Measurements from ENCODE around the gene ASIC1.
"Not testable (repeated sequence)": the region's sequence is repeated elsewhere in the genome, so short reads cannot be mapped to it uniquely, and the experiment has no call there.

ASIC1 gene

DNA sequence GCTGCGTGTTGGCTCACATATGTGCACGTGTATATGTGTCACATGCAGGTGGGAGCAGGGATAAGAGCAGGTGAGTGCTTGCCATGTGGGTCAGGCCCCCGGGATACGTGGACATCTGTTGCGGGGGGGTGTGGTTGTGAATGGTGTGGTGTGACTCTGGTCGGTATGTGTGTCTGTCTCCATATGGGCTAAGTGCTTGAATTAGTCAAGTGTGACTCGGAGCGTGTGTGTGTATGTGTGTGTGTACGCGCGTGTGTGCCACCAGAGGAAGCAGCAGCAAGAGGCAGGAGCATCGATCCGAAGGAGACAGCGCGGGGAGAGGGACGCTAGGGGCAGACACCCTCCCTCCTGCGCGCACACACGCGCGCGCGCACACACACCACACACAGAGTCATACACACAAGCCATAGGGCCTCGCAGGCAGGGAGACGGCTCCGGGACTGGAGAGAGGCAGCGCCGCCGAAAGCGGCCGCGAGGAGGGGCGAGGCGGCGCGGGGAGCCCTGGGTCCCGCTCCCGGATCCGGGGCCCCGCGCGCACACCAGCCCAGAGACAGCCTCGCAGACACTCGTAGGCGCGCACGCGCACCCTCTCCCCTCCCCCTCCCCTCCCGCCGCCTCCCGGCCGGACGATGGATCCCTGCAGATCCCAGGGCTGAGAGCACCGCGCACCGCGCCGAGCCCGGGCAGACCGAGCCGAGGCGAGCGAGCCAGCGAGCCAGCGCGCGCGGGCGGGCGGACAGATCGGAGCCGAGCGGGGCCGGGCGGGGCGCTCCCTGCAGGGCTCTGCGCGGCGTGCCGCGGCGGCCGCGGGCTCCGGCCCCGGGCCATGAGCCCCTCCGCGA lies at the start of gene ASIC1:
Gene ASIC1 (plus strand): TSS at position 597 of the 842 bp plus-strand sequence. CDS start 1,171 bp downstream, outside the sequence.
- peak; percentile 61 for DNase-seq

DNA sequence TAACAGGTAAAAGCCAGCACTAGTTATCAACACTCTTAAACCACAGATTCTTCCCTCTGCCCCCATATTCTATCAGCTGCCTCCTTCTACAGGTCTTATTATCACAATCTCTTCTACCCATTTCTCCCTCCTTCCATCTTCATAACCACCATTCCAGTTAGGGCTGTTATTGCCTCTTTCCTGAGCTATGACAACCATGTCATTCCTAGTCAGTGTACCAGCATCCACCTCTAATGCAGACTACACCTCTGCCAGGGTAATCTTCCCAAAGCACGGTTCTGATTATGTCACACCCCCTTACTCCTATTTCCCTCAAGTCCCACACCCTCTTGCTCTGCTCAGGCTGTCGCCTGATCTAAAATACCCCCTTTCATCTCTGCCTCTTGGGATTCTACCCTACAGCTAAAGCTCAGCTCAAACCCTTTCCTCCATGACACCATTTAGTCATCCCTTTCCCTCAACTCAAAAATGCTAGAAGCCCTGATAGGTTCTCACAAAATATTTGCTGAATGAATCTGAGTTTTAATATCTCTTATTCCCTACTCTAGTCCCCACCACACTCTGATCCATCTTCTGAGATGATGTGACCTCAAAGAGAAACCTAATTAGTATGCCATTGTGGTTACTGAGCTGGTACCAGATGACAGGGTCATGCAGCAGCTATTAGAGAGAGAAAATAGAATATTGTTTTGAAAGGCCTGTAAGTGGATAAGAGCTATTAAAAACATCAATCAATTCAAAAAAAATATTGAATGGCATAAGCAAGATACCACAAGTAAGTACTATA lies 43.8 kb upstream of the ASIC1 start:
- DNase-seq = no peak

DNA sequence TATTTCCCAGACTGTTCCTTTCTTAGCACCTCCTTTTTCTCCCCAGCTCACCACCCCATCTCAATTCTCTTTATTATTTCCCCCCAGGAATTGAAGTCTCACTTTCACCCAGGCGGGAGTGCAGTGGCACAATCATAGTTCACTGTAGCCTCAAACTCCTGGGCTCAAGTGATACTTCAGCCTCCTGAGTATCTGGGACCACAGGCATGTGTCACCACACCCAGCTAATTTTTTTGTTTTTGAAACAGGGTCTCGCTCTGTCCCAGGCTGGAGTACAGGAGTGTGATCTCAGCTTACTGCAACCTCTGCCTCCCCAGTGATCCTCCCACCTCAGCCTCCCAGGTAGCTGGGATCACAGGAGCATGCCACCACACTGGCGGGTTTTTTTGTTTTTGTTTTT lies 43.1 kb upstream of the ASIC1 start:
- DNase-seq = no peak

DNA sequence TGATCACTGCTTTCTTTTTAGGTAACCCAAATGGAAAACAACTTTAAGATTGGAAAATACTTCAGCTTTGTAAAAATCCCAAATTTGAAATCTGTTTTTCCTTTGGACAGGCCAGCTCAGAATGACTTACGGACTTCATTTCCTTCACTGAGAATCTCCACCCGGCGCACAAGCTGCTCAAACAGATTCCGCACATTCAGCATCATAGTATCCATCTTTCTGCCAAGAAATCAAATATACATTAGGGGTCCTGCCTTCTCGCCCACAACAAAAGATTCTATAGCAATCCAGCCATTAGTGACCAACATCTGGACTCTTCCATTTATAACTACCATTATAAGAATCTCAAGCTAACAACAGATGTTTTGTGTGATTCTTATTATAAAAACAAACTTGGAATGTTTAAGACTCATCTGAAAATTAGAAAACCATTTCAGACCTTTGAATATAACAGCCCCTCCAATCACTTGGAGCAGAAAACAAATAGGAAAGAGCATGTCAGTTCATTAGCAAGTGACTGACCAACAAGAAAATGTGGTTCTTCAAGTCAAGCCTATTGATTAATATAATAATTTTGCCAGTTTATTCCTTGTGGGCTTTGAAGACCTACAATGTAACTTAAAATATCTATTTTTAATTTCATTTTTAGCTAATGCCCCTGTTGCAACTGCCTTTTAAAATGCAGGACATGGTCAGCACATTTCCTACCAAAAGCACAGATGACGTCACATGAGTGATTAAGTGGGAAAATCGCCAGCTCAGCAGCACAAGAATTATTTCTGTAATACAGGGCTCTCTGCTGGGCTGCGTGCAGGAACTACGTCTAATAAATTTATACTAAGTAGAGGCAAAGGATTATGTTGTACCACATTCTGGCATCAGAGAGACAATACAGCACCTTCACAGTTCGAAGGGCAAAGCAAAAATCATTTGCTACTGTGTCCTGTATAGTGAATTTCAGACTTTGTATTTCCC lies 40.6 kb upstream of the ASIC1 start:
- no peak for DNase-seq

DNA sequence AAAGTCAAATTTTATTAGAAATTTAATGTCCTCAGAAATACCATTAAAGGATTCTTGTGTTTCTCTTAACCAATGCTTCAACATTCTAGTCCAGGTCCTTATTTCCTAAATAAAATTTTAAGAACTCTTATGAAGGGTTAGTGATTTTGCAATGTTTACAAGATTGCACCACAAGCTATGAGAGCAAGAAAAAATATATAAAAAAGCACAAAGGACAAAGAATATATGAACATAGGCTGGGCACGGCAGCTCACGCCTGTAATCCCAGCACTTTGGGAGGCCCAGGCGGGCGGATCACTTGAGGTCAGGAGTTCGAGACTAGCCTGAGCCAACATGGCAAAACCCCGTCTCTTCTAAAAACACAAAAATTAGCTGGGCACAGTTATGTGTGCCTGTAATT lies 39.8 kb upstream of the ASIC1 start:
- no peak for DNase-seq

DNA sequence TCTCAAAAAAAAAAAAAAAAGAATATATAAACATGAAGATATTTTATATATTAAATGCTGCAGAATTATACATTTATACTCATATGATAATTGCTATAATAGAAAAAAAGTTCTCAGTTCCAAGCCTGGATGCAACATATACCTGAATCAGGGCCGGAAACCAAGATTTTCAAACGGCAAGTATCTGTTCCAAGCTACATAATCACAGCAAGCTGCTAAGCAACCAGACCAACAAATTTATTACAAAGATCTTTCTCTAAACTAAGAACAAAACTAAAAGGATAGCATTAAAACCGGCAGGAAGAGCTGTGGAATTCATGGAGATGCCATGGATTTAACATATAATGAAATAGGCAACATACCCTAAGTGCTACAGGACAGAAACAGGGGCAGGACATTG lies 39.2 kb upstream of the ASIC1 start:
- DNase-seq = no peak

DNA sequence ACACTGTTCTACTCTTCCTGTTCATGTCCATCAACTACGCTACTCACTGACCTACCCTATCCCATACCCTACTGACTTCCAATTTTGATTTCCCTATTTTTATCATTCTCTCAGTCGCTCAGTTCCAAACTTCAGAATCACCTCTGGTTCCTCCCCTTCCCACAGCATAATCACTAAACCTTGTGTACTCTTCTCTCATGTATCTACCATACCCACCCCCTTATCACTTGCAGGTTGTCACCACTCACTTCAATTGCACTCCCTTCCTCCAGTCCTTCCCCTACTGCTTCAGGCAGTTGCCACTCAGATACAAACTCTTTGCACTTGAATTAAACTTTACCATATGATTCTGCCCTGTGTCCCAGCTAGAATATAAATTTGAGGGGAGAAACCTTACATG lies 38.4 kb upstream of the ASIC1 start:
- DNase-seq = no peak

DNA sequence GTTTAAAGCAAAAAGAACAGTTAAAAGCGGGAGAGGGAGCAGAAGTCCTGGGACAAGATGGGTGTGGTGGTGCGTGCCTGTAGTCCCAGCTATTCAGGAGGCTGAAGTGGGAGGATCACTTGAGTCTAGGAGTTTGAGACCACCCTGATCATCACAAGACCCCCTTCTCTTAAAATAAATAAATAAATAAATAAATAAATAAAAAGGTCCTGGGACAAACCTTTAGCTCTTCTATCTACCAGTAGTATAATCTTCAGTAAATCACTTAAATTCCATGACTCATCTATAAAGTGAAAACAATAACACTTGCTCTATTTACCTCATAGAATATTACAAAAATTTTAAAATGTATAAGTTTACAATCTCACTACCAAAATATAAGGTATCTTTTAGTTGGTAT lies 37.9 kb upstream of the ASIC1 start:
- DNase-seq = no peak

DNA sequence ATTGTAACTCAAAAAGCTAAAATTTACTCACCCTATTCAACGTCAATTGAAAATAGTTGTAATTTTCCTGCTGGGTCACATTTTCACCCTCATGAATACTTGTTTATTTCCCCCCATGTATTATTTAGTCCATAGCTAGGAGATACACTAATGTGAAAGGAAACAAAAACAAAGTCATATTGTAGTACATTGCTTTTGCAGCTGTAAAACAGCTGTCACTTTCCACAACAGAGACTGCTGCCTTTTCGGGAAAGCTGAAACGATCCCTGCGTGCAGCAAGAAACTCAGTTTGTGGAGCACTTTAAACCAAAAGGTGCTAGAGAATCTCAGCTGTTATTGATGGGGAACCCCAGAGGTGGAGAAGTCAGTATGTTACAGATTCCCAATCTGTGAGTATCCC lies 36.4 kb upstream of the ASIC1 start:
- no peak for DNase-seq

DNA sequence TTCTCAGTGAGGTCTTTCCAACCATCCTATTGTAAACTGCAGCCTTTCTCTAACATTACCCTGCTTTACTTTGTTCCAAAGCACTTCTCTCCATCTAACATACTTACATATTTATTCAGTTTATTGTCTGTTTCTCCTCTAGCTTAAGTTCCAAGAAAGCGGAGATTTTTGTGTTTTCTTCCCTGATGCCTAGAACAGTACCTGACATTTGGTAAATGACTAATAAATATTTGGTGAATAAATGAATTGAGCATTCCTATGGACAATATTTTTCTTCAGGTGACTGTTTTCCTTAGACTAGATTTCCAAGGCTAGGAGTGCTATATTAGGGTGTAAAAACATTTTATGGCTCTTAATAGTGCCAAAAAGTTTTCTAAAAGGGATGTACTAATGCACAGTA lies 34.5 kb upstream of the ASIC1 start:
- DNase-seq = no peak

DNA sequence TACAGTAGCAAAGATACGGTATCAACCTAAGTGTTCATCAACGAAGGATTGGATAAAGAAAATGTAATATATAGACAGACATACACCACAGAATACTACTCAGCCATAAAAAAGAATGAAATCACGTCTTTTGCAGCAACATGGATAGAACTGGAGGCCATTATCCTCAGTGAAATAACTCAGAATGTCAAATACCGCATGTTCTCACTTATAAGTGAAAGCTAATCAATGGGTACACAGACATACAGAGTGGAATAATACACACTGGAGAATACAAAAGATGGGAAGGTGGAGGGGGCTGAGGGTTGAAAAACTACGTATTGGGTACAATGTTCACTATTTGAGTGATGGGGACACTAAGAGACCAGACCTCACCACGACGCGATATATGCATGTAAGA lies 33.2 kb upstream of the ASIC1 start:
- DNase-seq = no peak

DNA sequence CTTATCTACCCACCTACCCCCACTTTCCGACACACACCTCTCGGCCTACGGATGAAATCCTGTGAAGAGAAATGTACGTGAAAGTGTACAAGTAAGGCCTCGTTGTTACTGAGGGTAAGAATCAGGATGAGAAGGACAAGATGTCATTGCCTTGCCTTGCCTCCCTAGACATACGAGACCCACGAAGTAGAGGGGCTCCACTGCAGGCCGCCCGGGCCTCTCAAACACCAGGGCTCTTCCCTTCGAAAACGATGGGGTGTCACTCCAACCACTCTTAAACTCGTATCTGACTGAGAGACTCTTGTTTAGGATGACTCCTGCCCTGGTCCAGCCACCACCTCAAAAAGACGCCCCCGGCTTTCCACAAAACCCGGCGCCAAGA lies 32.6 kb upstream of the ASIC1 start:
- DNase-seq = no peak

DNA sequence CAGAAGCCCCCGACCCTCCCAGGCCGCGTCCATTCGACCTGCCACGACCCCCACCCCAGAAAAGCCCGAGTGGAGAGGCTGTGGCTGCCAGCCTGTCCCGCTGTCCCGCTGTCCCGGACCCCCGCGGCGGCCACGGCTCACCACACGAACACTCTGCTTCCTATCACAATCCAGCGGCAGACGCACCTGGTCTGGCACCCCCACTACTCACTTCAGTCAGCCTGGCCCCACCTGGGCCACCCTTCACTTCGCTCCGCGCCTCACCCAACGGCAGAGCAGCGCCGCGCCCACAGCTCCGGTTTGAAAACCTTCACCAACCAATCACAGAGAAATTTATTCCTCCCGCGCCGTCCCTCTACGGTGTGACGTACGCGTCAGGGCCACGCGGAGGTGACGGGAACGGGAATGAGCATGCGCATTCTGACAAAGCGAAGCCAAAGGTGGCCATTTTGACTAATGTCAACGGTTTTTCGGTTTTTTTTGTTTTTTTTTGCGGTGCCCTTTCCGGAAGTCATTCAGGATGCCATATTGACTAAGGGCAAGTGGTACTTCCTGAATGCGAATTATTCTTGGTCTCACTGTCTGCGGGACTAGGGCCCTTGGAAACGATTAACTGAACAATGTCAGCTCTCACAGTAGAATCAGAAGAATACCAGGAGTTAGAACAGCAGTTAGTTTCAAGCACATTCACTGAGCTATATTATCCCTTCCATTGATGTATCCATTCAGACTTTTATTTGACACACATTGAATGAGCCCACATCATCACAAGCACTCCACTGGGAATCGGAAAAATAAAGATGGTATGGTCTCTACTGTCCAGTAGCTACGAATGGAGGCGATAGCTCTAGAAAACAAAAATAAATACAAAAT lies 32.0 kb upstream of the ASIC1 start, which contains the start of gene RACGAP1:
Gene RACGAP1 (minus strand): TSS at position 308 of the 873 bp plus-strand sequence. CDS start 8,779 bp downstream, outside the sequence.
- DNase-seq = peak; percentile 96

DNA sequence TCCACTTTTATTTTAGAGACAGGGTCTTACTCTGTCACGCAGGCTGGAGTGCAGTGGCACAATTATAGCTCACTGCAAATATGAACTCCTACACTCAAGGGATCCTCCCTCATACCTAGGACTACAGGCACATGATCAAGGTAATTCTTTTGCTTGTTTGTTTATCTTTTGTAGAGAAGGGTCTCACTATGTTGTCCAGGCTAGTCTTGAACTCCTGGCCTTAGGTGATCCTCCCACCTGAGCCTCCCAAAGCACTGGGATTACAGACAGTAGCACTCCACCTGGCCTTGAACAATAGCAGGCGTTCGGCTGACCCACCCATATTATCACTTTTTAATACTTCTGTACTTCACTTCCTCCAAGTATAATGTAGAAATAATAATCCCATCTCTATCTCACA lies 30.7 kb upstream of the ASIC1 start:
- DNase-seq = no peak

DNA sequence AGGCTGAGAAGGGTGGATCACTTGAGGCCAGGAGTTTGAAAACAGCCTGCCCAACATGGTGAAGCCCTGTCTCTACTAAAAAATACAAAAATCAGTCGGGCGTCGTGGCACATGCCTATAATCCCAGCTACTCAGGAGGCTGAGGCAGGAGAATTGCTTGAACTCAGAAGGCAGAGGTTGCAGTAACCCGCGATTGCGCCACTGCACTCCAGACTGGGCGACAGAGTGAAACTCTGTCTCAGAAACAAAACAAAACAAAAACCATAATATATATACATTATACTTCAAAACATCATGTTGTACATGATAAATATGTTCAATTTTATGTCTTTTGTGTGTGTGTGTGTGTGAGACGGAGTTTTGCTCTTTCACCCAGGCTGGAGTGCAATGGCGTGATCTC lies 26.9 kb upstream of the ASIC1 start:
- DNase-seq = not testable (repeated sequence)

DNA sequence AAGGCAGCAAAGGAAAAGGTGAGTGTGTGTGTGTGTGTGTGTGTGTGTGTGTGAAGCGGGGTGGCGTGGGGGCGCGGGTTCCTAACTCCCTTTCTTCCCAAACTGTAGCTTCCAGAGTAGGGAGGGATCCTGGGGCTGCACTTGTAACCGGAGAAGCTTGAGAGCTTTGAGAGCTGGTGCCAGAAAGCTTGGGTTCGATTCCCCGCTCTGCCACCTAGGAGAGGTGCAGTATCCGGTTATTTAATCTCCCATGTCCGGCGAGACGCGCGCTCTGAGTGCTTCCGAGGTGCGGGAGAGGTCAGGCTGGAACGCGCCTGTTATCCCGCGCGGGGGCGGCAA lies 24.9 kb upstream of the ASIC1 start:
- DNase-seq = no peak

DNA sequence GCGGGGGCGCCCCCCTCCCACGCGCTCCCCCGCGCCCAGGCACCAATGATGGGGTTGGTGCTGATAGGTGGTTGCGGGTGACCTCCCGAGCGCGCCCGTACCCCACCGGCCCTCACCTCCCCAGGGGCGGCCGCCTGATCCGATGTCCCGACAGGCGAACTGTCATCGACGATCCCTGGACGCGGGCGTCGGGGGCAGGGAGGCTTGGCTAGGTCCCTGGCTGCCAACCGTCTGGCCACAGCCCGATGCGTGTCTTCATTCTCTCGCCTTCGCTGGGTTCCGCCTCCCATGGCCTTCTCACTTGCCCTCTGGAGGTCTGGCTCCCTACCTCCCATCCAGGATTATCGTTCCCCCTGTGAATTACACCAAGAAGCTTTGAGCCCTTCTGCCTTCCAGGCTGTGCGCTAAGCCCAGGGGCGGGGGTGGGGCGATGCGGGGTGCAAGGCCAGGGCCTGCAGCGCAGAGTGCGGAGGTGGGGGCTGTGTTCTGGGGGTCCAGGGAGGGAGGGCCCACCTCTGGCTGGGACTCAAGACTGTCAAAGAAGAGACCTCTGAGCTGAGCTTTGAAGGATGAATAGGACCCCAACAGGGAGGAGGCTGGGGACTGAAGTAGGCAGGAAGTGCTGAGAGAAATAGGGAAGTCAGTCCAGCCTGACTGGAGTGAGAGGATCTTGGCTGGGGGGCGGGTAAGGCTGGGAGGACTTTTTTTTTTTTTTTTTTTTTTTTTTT lies 24.4 kb upstream of the ASIC1 start:
- no peak for DNase-seq

DNA sequence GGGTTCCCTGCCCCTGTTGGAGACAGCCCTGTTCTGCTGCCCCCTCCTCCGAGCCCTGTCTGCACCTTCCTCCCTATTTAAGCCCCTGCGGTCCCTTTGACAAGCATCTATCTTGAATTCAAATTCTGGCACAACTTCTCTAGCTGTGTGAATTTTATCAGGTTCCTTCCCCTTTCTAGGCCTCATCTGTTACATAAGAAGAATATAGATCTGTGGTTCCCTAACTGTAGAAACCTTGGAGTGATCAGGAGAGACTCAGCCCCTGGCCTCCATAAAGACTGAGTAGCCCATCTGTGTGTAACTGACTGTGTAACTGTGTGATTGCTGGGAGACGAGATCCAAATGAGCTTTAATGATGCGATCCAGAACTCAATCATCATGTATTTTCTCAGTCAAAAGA lies 19.1 kb upstream of the ASIC1 start:
- DNase-seq = no peak

DNA sequence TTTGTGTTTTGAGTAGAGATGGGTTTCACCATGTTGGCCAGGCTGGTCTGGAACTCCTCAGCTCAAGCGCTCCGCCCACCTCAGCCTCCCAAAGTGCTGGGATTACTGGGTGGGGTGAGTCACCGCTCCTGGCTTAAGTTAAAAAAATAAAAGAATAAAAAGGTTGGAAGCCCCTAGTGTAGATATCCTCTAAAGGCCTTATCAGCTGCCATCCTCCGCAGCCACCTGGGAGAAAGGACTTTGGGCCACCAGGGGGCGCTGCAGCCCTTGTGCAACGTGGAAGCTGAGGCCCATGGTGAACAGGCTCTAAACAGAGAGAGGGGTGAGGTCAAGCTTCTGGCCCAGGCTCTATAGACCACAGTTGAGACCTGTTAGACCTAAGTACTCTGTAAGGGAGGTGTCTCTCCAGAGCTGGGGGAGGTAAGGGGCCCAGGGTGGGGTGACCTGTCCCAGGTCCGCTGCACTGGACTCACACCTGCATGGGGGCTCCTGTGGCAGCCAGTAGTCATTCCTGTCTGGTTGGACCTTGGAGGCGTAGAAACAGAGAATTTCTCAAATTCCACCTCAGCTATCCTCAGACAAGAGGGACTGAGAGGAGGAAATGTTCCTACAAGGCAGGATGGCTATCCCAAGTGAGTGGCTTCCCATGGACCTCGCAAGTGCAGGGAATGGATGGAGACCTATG lies 18.1 kb upstream of the ASIC1 start:
- DNase-seq = peak; percentile 85

DNA sequence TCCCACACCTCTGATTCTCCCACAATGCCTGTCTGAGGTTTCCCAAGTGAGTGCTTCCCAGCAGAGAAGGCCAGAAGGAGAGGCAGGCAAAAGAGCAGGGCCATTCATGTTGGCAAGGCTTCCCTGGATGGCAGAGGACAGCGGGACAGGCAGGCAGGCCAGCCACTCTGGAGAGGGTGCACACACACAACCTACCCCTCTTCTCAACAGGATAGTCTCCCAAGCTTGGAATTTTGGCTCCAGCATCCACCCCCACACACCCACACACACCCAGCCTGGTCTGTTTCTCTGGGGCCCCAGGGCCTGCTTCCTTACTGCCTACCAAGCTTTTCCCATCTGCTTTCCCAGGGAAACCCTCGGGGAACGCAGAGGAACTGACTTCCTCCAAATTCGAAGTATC lies 16.7 kb upstream of the ASIC1 start:
- DNase-seq = no peak
